ENCODE measurements around the gene BCKDK. TPM values are rescaled to one million over a fixed set of nuclear protein-coding genes. Genes with fewer than 3 reads are reported as not detected.

The BCKDK gene
- total RNA-seq = 49.6 TPM

GRCh38 chr16:31108035-31108793, at the start of gene BCKDK:
Gene BCKDK, plus strand, starts transcription at chr16:31108386. Its CDS starts 838 bp downstream, at chr16:31109224.
- peak; percentile 60 for DNase-seq (ENCODE audit: low spot score)

GRCh38 chr16:31061126-31061812, 46.9 kb upstream of the BCKDK start:
- DNase-seq (ENCODE audit: low spot score) = no peak

GRCh38 chr16:31061813-31062440, 46.3 kb upstream of the BCKDK start:
- DNase-seq (ENCODE audit: low spot score) = no peak

- no peak for DNase-seq (ENCODE audit: low spot score)
These were observed 44.7 kb upstream of the BCKDK start for GRCh38 chr16:31063495-31063842.

GRCh38 chr16:31063843-31064611, 44.2 kb upstream of the BCKDK start:
- DNase-seq (ENCODE audit: low spot score) = no peak

GRCh38 chr16:31064882-31065461, 43.2 kb upstream of the BCKDK start:
- no peak for DNase-seq (ENCODE audit: low spot score)

GRCh38 chr16:31067342-31067741, 40.8 kb upstream of the BCKDK start:
- DNase-seq (ENCODE audit: low spot score) = no peak

- no peak for DNase-seq (ENCODE audit: low spot score)
These were observed 36.3 kb upstream of the BCKDK start for GRCh38 chr16:31071861-31072260.

- DNase-seq (ENCODE audit: low spot score) = no peak
These were observed 35.5 kb upstream of the BCKDK start for GRCh38 chr16:31072540-31073141.

- peak; percentile 91 for DNase-seq (ENCODE audit: low spot score)
These were observed 34.8 kb upstream of the BCKDK start for GRCh38 chr16:31073142-31073969.

- peak; percentile 98 for DNase-seq (ENCODE audit: low spot score)
These were observed 34.0 kb upstream of the BCKDK start, which contains the start of the genes ZNF646 and ZNF668 for GRCh38 chr16:31073970-31074813. Gene ZNF646, plus strand, starts transcription at chr16:31074422. Its CDS starts 1,903 bp downstream, at chr16:31076325. Gene ZNF668, minus strand, starts transcription at chr16:31074240. Its CDS starts 9,781 bp downstream, at chr16:31064459.

- DNase-seq (ENCODE audit: low spot score) = no peak
These were observed 33.4 kb upstream of the BCKDK start for GRCh38 chr16:31074814-31075183.

- DNase-seq (ENCODE audit: low spot score) = no peak
These were observed 31.9 kb upstream of the BCKDK start for GRCh38 chr16:31076319-31076718.

GRCh38 chr16:31077024-31077423, 31.2 kb upstream of the BCKDK start:
- no peak for DNase-seq (ENCODE audit: low spot score)

- no peak for DNase-seq (ENCODE audit: low spot score)
These were observed 30.4 kb upstream of the BCKDK start for GRCh38 chr16:31077592-31078396.

GRCh38 chr16:31078597-31079341, 29.4 kb upstream of the BCKDK start:
- DNase-seq (ENCODE audit: low spot score) = no peak

GRCh38 chr16:31079342-31079944, 28.7 kb upstream of the BCKDK start:
- DNase-seq (ENCODE audit: low spot score) = no peak

Data from mucosa of gallbladder (tissue), 1 donor.